NCI-H2029 (cell line): ENCODE measurements around the gene NSUN7.
A peak's percentile ranks its signal among the peaks of the same experiment; 100 is the strongest.
"Not testable (repeated sequence)": the region's sequence is repeated elsewhere in the genome, so short reads cannot be mapped to it uniquely, and the experiment has no call there.

ENCODE experiments used
- DNase-seq: peaks from one replicate; lab custom pipeline; 2025; lab: John Stamatoyannopoulos, UW

NSUN7 gene

GRCh38 chr4:40817157-40817556 is 67.4 kb downstream of the NSUN7 start:
- not testable (repeated sequence) for DNase-seq

- DNase-seq, result no peak
These were observed 70.3 kb downstream of the NSUN7 start for GRCh38 chr4:40820101-40820500.

- DNase-seq, result no peak
These were observed 72.8 kb downstream of the NSUN7 start for GRCh38 chr4:40822420-40823166.

GRCh38 chr4:40825014-40825838 is 75.5 kb downstream of the NSUN7 start:
- no peak for DNase-seq

- DNase-seq, result no peak
These were observed 77.1 kb downstream of the NSUN7 start for GRCh38 chr4:40826821-40827220.

GRCh38 chr4:40827758-40828157 is 78.0 kb downstream of the NSUN7 start:
- no peak for DNase-seq

- no peak for DNase-seq
These were observed 78.9 kb downstream of the NSUN7 start for GRCh38 chr4:40828661-40829060.

- no peak for DNase-seq
These were observed 79.8 kb downstream of the NSUN7 start for GRCh38 chr4:40829586-40829985.

- no peak for DNase-seq
These were observed 81.6 kb downstream of the NSUN7 start for GRCh38 chr4:40831146-40831907.

GRCh38 chr4:40832175-40832574 is 82.4 kb downstream of the NSUN7 start:
- DNase-seq, result no peak

GRCh38 chr4:40833212-40833611 is 83.5 kb downstream of the NSUN7 start:
- DNase-seq, result no peak

GRCh38 chr4:40837094-40837870 is 87.5 kb downstream of the NSUN7 start:
- DNase-seq, result peak; percentile 24

- DNase-seq, result no peak
These were observed 89.0 kb downstream of the NSUN7 start for GRCh38 chr4:40838742-40839141.

- no peak for DNase-seq
These were observed 90.7 kb downstream of the NSUN7 start for GRCh38 chr4:40840255-40840984.

GRCh38 chr4:40840985-40841571 is 91.3 kb downstream of the NSUN7 start:
- peak; percentile 94 for DNase-seq

GRCh38 chr4:40842318-40842717 is 92.6 kb downstream of the NSUN7 start:
- peak; percentile 70 for DNase-seq

- DNase-seq, result peak; percentile 55
These were observed 93.1 kb downstream of the NSUN7 start for GRCh38 chr4:40842725-40843423.

GRCh38 chr4:40843696-40844095 is 93.9 kb downstream of the NSUN7 start:
- no peak for DNase-seq

GRCh38 chr4:40844261-40844660 is 94.5 kb downstream of the NSUN7 start:
- peak; percentile 19 for DNase-seq
